Lung (tissue), 12 donors: ENCODE measurements around the gene CCIN. TPM values are rescaled to one million over a fixed set of nuclear protein-coding genes. Genes with fewer than 3 reads are reported as not detected.

Experiments
- ATAC-seq: fragments of 200-7000 bp; cut with Tn5 transposase; one replicate; pipeline ENCODE4 v1.9.1; 2020; ENCODE audit warnings: moderate number of reproducible peaks; ENCODE audit not compliant: insufficient read depth, low FRiP score
- DNase-seq, 3 donors: peaks; one replicate each; pipeline ENCODE4 v3.0.0-alpha.2; 2013 to 2017
- H3K27ac ChIP-seq, 2 donors: one replicate each; pipeline ENCODE4 v1.5.1; 2013; ENCODE audit warnings: mild to moderate bottlenecking in 2 of 2, moderate library complexity in 2 of 2, control low read depth in 1 of 2, inconsistent platforms in 1 of 2, low read depth in 1 of 2, low read length in 1 of 2
- H3K27me3 ChIP-seq, 3 donors: one replicate each; pipeline ENCODE4 v1.5.1; 2013; ENCODE audit warnings: low read length in 2 of 3; ENCODE audit not compliant: control insufficient read depth in 3 of 3, insufficient read depth in 3 of 3
- H3K36me3 ChIP-seq, 4 donors: one replicate each; pipeline ENCODE4 v1.5.1; 2013; ENCODE audit warnings: low read length in 4 of 4, mild to moderate bottlenecking in 1 of 4, moderate library complexity in 1 of 4; ENCODE audit not compliant: control insufficient read depth in 4 of 4, insufficient read depth in 4 of 4
- H3K4me1 ChIP-seq, 5 donors: one replicate each; pipeline ENCODE4 v1.5.1; 2013; ENCODE audit warnings: low read length in 5 of 5, mild to moderate bottlenecking in 2 of 5, moderate library complexity in 1 of 5; ENCODE audit not compliant: control insufficient read depth in 5 of 5, insufficient read depth in 5 of 5
- H3K4me3 ChIP-seq: one replicate; pipeline ENCODE4 v1.5.1; 2013; ENCODE audit warnings: mild to moderate bottlenecking, control low read depth, moderate library complexity
- H3K9ac ChIP-seq, 2 donors: one replicate each; pipeline ENCODE4 v1.5.1; 2013; ENCODE audit warnings: low read length in 2 of 2, control low read depth in 1 of 2; ENCODE audit not compliant: insufficient read depth in 1 of 2
- H3K9me3 ChIP-seq, 4 donors: one replicate each; pipeline ENCODE4 v1.5.1; 2013; ENCODE audit warnings: low read length in 3 of 4, mild to moderate bottlenecking in 1 of 4, moderate library complexity in 1 of 4; ENCODE audit not compliant: control insufficient read depth in 4 of 4, insufficient read depth in 3 of 4
- CTCF ChIP-seq: IDR thresholded peaks from 2 replicates; pipeline ENCODE4 v1.5.1; 2012; ENCODE audit warnings: mild to moderate bottlenecking; ENCODE audit errors: control extremely low read depth, extremely low read depth
- WGBS, 2 donors: extraction: QIAGEN DNeasy Blood & Tissue Kit; methylation state at CpG; one replicate each; pipeline ENCODE4 v1.1.7; 2013; 5-methylcytosine and 5-hydroxymethylcytosine counted together
- polyA plus RNA-seq, 2 donors: library from polyadenylated mRNA; stranded (reverse); fragments of 200-250 nt; gene quantifications; one replicate each; pipeline ENCODE4 v1.2.1, GENCODE V29; 2013
- total RNA-seq, 2 donors: library from RNA; depleted of rRNA in 1 of 2; stranded (reverse); fragments of >200 nt in 1 of 2; gene quantifications; one replicate each; pipeline ENCODE4 v1.2.1, GENCODE V29; 2014 to 2021
- donor health status: control.
- donor health status: control.
- donor health status: Bipolar disorder and iron deficiency.
- donor health status: healthy.
- donor health status: DM: yes; HTN: yes; CAD: no.

Gene CCIN
- total and polyA plus RNA-seq, 4 donors, result 0.12 to 0.89 (median 0.15) TPM; not detected in 1

- Histone ChIP-seq H3K4me3 (no peak overlapping the region), H3K9me3 (no peaks in the 10 kb centered on the region), H3K27ac (no peak overlapping the region), H3K4me1 (peaks cover 0 to 9% (median under 1%) of the 10 kb centered on the region in 5 donors), H3K27me3 (peaks cover 0 to 17% (median 15%) of the 10 kb centered on the region in 3 donors), H3K36me3 (no peaks in the 10 kb centered on the region), H3K9ac (no peak overlapping the region)
- no peak for TF ChIP-seq CTCF
- ATAC-seq, result no peak
- no peak for DNase-seq
- 78 to 84% methylated on average over 3 of the region's 3 CpGs for WGBS, 2 donors
Observed at GRCh38 chr9:36132086-36132485, 37.1 kb upstream of the CCIN start.

- 87 to 91% methylated on average over 9 of the region's 9 CpGs for WGBS, 2 donors
- DNase-seq (no peak), ATAC-seq (no peak)
- Histone ChIP-seq H3K27me3 (peaks cover 0 to 17% (median 15%) of the 10 kb centered on the region in 3 donors), H3K9ac (no peak overlapping the region), H3K36me3 (no peaks in the 10 kb centered on the region), H3K9me3 (no peaks in the 10 kb centered on the region), H3K27ac (no peak overlapping the region), H3K4me3 (no peak overlapping the region), H3K4me1 (peaks cover 0 to 18% (median 8%) of the 10 kb centered on the region in 5 donors)
- TF ChIP-seq CTCF, result no peak
Observed at GRCh38 chr9:36134761-36135505, 34.3 kb upstream of the CCIN start.

- Histone ChIP-seq H3K9me3 (no peaks in the 10 kb centered on the region), H3K4me1 (peaks cover 0 to 21% (median 8%) of the 10 kb centered on the region in 5 donors), H3K36me3 (no peaks in the 10 kb centered on the region), H3K4me3 (peak overlapping the region; percentile 64), H3K9ac (no peak overlapping the region), H3K27ac (peak overlapping the region in 1 of 2 donors; percentile 57), H3K27me3 (peaks cover 0 to 17% (median 15%) of the 10 kb centered on the region in 3 donors)
- no peak for TF ChIP-seq CTCF
- DNase-seq (no peak), ATAC-seq (no peak)
- 14 to 17% methylated on average over 18 of the region's 18 CpGs for WGBS, 2 donors
Observed at GRCh38 chr9:36135741-36136271, 33.4 kb upstream of the CCIN start.
